GM12892 (cell line): ENCODE data around the gene RPL11.
A peak's percentile ranks its signal among the peaks of the same experiment; 100 is the strongest.

Experiments used
- POLR2A ChIP-seq: IDR thresholded peaks from 2 replicates; pipeline ENCODE4 v1.6.1; 2011; ENCODE audit warnings: low read depth, low read length, control low read depth
- POLR2AphosphoS5 ChIP-seq: IDR thresholded peaks from 2 replicates; pipeline ENCODE4 v1.6.1; 2011; ENCODE audit warnings: low read depth, low read length, control low read depth
- TAF1 ChIP-seq: IDR thresholded peaks from 2 replicates; pipeline ENCODE4 v1.6.1; 2011; ENCODE audit warnings: low read depth, mild to moderate bottlenecking, control low read depth, low read length, borderline replicate concordance

DNA sequence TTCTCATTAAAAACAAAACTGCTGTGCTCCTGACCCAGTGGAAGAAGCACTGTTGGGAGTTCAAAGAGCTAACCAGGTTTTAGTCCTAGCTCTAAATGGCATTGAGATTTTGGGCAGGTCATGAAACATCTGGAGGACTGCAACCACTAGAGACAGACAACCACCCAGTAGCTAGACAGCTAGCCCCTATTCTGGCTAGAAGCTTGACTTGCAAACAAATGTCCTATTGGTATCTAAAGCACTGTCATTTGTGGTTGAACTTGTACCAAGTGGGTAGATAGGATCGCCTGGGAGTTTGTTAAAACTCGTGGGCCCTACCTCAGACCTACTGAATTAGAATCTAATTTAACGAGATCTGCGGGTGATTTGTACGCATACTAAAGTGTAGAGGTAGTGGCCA, 6.9 kb downstream of the RPL11 start:
- TF ChIP-seq POLR2A (peak; percentile 66), TAF1 (no peak), POLR2AphosphoS5 (peak; percentile 73; the same call in 1 of the 2 replicates)
